NCI-H446 treated with DMSO at 0.1 percent for 48 hours (cell line): Measurements from ENCODE around the gene CKAP2L.

Source experiments
- DNase-seq: peaks from one replicate; lab custom pipeline; 2025; lab: John Stamatoyannopoulos, UW

The CKAP2L gene, protein sequence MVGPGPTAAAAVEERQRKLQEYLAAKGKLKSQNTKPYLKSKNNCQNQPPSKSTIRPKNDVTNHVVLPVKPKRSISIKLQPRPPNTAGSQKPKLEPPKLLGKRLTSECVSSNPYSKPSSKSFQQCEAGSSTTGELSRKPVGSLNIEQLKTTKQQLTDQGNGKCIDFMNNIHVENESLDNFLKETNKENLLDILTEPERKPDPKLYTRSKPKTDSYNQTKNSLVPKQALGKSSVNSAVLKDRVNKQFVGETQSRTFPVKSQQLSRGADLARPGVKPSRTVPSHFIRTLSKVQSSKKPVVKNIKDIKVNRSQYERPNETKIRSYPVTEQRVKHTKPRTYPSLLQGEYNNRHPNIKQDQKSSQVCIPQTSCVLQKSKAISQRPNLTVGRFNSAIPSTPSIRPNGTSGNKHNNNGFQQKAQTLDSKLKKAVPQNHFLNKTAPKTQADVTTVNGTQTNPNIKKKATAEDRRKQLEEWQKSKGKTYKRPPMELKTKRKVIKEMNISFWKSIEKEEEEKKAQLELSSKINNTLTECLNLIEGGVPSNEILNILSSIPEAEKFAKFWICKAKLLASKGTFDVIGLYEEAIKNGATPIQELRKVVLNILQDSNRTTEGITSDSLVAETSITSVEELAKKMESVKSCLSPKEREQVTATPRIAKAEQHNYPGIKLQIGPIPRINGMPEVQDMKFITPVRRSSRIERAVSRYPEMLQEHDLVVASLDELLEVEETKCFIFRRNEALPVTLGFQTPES

DNA sequence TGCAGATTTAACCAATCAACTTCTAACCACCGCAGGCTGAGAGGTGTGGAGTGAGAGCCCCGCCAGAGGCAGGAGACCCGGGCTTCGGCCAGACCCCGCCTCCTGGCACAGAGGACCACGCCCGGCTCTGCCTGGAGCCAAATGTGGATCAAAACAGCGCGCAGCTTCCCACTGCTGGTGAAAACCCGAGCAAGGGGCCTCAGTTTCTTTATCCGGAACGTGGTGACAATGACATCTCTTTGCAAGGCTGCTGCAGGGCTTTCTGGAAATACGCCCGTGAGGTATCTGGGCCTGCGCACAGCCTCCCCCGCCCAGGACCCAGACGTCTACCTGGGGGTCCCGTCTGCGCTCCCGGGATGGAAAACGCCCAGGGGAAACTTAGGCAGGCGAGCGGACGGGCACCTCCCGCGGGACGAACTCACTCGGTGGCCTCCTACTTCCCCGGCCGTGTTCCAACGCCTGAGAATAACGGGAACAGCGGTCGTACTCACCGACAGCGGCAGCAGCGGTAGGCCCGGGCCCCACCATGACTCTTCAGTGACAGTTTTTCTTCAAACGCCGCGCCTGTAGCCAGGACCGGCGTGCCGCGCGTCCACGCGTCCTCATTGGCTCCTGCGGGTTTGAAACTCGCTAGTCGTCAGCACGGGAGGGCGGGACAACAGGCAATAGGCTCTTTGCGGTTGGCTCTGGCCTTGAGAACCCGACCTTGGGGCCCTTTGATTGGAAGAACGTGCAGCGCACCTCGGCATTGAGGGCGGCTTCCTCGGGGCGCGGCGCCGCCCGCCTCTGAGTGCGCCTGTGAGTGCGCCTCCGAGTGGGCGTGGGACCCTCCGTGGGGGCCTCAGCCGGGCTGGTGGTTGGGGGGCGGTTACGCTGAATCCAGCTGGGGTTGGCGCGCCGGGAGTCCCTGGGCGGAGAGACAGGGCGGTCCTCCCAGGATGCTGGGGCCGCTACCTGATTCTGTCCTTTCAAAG, at the start of gene CKAP2L:
CKAP2L (minus strand) TSS at position 539 of the 974 bp plus-strand sequence; CDS start at position 528, 11 bp downstream.
- DNase-seq, result peak; percentile 95

DNA sequence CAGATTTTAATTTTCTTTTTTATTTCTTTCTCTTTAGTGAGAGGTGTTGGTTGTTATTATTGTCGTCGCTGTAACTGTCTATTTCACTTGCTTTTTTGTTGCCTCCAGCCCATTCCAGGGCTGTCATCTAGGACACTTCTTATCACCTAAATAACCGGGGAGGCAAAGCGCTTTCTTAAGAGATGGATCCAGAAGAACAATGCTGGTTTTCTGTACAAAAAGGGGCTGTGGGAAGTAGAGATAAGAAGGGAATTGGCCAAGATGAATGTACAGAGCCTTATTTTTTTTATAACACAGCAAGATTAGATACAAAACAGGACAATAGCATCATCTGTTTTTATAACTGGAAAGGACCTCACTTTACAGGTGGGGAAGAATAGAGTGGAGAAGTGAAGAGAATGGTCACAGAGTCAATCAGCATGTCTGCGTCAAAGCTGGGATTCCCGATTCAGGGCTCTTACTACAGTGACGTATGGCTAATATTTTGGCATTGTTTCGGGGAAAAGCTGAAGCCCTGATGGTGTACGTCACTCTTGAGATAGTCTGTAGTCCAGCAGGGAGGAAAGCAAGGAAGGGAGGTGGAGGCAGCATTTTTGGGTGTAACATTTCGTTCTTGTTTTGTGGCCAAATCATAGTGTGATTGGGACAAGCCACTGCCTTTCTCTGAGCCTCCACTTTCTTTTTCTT, 49.0 kb upstream of the CKAP2L start:
- DNase-seq, result no peak

DNA sequence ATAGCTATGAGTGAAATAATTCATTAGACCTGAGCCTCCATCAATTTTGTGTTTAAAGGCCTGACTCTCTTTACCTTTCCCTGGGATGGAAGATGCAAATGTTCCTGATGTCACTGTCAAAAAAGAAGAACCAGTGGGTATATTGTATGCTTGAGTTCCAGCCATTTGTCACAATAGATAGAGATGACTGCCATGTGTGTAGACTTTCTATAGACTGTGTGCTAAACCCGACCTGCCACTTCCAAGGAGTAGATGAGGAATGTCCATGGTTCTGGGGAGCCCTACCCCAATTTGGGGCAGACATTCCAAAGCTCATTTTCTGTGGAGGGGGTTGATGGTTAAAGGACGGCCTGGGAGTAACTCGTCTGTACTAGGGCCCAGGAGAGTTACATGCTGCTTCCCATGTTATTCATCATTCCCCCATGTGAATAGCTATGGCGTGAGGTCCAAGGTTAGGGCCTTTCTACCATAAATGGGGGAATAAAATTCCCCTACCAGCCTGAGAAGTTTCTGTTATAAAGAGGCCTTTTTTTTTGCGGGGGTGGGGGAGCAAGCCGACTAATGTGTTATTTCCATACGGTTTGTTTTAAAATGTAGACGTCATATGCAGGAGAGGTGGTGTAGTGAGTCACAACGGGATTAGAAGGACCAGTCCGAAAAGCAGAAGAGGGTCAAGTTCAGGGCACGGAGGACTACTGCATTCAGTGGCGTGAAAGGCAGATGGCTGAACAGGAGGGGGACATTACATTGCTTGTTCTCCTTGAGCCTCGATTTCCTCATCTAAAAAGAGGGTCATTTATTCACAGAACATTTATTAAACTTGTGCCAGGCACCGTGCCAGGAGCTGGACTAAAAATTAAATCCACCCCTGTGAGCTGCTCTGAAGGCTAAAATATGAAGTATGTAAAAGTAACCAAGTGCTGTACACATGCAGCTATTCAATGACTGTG, 48.2 kb upstream of the CKAP2L start:
- no peak for DNase-seq

DNA sequence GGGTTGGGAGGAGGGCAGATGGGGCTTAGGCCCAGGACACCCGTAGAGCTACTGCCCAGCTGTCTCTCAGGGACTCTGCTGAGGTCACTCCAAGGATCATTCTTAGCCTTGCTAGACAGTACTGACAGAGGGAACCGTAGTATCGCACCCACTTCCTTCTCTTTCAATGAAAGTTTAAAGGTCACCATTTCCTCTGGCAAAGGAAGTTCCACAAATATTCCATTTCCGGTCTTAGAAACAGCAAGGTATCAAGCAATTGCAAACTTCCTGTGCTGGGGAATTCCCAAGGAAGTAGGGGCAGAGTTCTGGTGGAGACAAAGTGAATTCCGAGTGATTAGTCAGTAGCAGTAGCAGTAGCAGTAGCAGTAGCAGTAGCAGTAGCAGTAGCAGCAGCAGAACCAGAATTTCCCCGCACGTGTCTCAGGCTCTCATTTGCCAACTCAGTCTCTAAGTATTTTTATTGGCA, 47.5 kb upstream of the CKAP2L start:
- no peak for DNase-seq

DNA sequence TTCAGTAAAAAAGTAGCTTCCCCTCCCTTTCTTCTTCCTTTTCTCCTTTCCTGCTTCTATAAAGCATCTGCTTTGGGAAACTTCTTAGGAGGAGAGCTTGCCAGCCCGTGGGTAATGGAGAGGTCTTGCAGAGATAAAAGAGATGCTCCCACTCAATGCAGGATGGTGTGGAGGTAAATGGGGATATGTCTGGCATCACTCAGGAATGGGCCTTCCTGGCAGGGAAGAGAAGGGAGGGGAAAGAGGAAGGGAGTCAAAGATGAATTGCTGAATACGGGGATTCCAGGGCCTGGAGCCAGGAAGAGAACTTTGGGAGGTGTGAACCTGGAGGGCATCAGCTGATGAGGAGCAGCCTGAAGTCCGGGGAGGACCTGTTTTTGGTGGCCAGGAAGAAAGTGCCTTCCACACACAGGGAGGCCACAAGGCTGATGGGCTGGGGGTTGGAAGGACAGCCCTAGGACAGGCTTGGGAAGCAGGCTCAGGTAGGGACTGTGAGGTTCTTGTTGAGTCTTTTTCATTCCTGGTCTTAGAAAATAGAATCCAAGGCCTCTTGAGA, 46.9 kb upstream of the CKAP2L start:
- no peak for DNase-seq

DNA sequence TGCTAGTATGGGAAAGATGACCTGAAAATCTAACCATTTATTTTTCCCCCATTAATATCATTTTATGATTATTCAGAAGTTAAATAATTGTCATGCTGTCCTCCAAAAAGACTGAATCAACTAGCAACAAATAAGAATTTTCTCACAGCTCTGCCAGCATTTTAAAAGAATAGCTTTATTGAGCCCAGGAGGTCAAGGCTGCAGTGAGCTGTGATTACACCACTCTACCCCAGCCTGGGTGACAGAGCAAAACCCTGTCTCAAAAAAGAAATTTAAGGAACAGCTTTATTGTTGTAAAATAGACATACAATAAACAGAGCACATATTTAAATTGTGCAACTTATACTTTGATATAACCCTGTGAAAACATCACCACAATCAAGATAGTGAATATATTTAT, 44.7 kb upstream of the CKAP2L start:
- DNase-seq, result no peak

DNA sequence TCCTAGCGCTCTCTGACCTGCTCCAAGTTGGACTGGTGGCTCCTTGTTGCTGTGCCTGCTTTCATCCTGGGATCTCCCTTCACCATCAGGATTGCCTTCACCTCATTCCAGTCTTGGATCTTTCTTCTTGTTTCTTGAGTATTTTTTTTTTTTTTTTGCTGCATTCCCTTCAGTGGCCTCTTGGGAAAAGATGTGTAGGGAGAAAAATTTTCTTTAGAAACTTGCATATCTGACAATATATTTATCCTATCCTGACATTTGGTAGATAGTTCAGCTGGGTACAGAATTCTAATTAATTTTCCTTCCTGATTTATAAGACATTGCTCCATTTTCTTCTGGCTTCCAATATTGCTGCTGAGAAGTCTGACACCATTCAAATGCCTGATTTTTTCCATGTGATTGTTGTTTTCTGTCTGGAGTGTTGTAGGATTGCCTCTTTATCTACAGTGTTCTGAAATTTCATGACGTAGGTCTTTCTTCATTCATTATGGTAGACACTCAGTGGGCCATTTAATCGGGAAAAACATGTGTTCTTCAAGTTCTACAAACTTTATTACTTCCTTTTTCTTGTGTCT, 42.9 kb upstream of the CKAP2L start:
- no peak for DNase-seq

DNA sequence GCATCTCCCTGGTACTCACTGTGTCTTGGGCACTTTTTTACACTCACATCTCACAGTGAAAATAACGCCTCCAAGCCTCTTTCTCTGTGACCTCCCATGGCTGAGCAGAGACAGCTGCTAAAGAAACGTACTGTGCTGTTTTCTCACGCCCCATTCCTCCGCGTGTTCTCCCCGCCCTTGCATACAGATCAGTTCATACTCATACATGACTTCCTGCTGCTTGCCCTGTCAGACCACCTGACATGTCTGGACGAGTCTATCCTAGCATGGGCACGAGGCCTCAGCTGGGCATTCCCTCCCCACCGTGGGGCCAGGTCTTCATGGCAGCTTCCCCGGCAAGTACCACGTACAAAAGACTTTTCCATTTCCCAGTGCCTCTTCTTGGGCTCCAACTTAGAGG, 41.1 kb upstream of the CKAP2L start:
- no peak for DNase-seq

DNA sequence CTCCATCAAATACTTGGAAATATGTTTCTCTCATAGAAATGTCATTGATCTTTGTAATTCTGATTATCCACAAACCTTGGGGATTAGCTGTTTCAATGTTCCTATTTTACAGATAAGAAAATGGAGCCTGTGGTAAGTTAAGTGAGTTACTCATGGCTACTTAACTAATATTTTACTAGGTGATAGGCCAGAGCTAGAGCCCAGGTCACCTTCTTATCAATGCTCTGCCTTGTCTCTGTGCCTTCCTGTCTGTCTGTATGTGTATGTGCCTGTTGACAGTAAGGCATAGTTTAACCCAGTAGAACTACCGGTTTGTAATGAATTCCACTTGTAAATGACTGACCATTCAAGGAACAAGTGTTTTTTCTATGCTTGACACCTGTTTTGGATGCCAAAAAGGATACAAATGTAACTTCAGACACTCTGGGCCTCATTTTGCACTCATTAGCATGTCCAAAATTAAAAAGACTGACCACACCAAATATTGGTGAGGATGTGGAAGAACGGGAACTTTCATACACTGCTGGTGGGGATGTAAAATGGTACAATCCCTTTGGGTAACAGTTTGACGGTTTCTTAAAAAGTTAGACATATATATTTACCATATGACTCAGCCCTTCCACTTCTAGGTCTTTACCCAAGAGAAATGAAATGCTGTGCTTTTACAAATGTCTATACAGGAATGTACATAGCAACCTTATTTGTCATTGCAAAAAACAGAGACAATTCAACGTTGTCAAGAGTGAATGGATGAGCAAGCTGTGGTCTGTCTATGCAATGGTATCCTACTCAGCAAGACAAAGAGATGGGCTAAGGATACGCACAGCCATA, 39.5 kb upstream of the CKAP2L start:
- no peak for DNase-seq

DNA sequence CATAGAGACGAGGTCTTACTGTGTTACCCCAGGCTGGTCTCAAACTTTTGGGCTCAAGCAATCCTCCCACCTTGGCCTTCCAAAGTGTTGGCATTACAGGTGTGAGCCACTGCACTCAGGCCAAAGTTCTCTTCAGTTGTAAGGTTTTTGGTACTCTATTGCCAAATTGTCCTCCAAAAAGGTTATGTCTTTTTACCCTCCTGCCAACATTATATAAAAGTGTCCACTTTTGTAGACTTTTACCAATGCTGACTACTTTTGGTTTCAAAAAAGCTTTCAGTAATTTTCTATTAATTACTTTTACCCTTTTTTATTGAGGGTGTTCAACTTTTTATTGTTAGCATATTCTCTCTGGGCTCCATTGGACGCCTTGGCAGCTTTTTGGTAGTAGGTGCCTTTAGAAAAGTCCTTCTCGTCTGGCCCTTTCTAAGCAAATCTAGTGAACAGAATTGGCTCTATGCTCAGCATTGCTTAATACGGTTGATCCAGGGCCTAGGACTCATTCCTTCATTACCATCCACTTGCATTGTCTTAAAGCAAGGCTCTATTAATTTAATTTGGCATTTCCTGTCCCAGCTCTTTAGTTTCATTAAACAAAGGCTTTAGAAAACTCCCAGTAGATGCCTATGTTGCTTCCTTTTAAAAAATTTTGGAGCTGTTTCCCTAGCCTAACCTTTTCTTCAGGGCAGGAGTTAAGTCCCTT, 36.6 kb upstream of the CKAP2L start:
- DNase-seq, result no peak

DNA sequence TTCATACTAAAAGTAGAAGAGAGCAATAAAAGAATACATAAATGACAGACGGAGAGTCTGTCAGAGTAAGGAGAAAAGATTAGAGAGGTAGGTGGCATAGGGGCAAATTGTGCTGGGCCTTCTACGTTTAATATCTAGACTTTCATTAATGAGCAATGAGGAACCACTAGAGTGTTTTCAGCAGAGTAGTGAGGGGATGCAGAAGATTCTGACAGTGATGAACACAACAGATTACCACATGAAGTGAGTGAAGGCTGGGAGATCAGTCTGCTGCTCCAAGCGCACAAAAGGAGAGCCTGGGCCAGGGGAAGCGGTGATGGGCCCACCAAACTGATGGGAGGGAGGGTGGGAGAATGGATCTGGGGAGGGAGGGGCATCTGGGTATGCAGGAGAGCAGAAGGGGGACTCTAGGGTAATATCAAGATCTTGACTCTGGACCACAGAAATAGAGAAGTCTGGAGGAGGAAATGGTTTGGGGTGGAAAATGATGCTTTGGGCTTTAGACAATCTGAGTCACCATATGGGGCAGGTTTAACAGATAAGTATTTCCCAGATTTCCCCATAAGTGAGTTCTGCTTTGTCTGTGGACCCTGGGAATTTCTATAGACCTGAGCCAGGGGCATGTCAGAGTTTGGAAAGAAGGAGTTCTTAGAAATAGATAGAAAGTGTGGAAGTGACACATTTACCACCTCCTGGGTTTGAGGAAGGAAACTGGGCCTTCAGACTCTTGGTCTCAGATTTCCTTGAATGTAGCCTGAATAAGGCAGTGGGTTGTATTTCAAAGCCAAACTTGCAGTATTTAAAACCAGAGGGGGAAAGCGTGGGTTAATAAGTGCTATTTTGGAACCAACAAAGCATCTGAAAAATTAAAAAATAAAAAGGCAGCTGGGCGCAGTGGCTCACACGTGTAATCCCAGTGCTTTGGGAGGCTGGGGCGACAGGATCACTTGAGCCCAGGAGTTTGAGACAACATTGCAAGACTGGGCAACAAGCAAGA, 34.9 kb upstream of the CKAP2L start:
- no peak for DNase-seq

DNA sequence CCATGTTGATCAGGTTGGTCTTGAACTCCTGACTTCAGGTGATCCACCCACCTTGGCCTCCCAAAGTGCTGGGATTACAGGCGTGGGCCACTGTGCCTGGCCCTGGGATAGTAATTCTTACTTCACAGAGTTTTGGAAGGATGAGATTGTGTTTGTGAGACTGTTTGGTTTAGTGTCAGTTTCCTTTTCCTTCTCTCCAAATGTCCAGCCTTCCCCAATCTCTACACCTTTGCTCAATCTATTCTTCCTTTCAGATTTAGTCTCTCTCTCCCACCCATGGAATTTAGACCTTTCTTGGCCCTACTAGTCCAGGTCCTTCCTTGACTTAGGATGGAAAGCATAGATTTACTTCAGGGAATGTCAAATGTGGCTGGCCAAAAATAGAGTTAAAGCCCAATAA, 32.1 kb upstream of the CKAP2L start:
- no peak for DNase-seq

DNA sequence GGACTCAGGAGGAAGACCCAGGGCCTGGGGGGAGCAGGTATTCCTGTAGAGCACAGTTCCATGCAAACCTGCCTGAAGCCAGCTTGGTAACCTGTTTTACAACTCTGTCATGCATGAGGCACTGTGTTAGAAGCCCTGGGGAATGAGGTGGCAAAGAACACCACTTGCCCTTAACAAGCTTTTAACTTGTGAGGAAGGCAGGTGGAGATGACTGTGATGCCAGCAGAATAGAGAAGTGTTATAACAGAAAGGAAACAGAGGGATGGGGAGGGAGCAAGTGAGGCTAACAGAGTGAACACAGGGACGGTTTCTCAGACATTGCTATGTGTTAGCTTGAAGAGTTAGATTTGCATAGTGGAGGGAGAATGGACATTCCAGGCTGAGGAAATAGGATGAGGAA, 31.4 kb upstream of the CKAP2L start:
- no peak for DNase-seq

DNA sequence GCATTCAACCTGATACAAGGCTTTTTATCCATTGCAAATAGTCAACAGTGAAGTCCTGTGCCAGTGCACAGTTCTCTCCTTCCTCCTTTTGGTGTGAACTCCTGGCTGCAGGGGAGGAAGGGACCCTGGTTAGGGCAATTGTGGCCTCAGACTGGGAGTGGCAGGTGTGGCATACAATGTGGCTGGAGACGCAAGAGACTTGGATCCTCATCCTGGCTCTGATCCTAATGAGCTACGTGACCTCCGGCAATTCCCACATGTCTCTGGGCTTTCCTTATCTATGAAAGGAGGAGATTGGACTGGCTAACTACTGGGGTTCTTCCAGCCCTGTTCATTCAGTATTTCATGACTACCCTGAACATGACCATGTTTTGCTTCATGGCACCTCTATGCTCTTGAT, 30.4 kb upstream of the CKAP2L start:
- no peak for DNase-seq

DNA sequence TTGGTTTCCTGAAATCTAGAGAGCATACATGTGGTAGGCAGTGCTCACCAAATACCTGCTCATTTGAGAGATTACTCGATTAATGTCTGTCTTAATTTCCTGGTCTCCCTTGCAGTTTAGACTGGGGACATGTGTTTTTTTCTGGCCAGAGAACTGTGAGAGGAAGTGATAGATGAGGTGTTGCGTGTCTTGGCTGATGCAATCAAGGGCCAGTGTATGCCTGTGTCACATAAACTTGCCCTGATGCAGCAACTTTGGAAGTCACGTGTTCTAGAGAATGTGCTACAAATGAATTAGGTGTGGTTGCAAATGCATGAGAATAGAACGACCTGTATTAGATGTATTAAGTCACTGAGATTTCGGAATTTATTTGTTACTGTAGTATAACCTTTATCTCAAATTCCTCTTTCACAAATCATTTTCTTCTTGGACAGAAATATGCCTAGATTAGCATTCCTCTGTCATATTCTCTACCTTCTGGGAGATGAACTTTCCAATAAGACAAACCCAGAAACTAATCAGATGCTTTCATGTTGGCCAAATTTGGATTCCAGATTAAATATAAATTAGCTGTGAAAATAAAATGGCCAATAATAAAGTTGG, 29.8 kb upstream of the CKAP2L start:
- no peak for DNase-seq

DNA sequence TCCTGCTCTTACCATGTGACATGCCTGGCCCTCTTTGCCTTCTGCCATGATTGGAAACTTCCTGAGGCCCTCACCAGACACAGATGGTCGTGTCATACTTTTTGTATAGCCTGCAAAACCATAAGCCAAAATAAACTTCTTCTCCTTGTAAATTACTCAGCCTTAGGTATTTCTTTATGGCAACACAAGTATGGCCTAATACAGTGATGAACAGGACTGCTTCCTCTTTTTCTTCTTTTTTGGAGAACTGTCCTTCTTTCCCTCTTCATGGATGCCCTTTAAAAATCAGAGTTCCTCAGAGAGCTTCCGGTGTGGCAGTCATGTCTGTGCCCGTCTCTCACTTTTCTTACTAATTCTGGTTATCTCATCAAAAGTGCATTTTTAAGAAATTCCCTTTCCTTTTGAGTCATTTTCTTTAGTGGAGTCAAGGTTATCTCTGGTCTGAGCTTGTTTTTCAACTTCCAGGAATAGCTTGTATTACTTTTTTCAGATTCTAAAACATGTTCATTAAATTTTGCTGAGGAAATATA, 29.1 kb upstream of the CKAP2L start:
- no peak for DNase-seq
